ENCODE data around the gene CFAP43.

CFAP43 gene

GRCh38 chr10:104139221-104139620 lies 92.9 kb downstream of the CFAP43 start:
- DNase-seq (ENCODE audit: low spot score): no peak

GRCh38 chr10:104138131-104138530 lies 94.0 kb downstream of the CFAP43 start:
- DNase-seq (ENCODE audit: low spot score): no peak

- DNase-seq (ENCODE audit: low spot score): no peak
Measured at GRCh38 chr10:104130041-104130440, 102.1 kb downstream of the CFAP43 start.

- no peak for DNase-seq (ENCODE audit: low spot score)
Measured at GRCh38 chr10:104128214-104128613, 104.0 kb downstream of the CFAP43 start.

GRCh38 chr10:104127411-104127810 lies 104.8 kb downstream of the CFAP43 start:
- DNase-seq (ENCODE audit: low spot score): peak; percentile 46

- DNase-seq (ENCODE audit: low spot score): no peak
Measured at GRCh38 chr10:104123397-104123796, 108.8 kb downstream of the CFAP43 start.

GRCh38 chr10:104122225-104123107 lies 109.7 kb downstream of the CFAP43 start:
- DNase-seq (ENCODE audit: low spot score): no peak

GRCh38 chr10:104121485-104122224 lies 110.5 kb downstream of the CFAP43 start, which contains the start of gene SFR1:
SFR1 (plus strand) TSS chr10:104122171; CDS start chr10:104122184, 13 bp downstream.
- DNase-seq (ENCODE audit: low spot score): peak; percentile 93

- DNase-seq (ENCODE audit: low spot score): peak; percentile 41
Measured at GRCh38 chr10:104120903-104121484, 111.2 kb downstream of the CFAP43 start.

- no peak for DNase-seq (ENCODE audit: low spot score)
Measured at GRCh38 chr10:104120512-104120902, 111.7 kb downstream of the CFAP43 start.

GRCh38 chr10:104119996-104120395 lies 112.2 kb downstream of the CFAP43 start:
- no peak for DNase-seq (ENCODE audit: low spot score)

- DNase-seq (ENCODE audit: low spot score): no peak
Measured at GRCh38 chr10:104117839-104118323, 114.3 kb downstream of the CFAP43 start.

GRCh38 chr10:104113376-104113956 lies 118.7 kb downstream of the CFAP43 start:
- no peak for DNase-seq (ENCODE audit: low spot score)

GRCh38 chr10:104109908-104110662 lies 122.1 kb downstream of the CFAP43 start:
- no peak for DNase-seq (ENCODE audit: low spot score)

- no peak for DNase-seq (ENCODE audit: low spot score)
Measured at GRCh38 chr10:104104926-104105325, 127.2 kb downstream of the CFAP43 start.

GRCh38 chr10:104104418-104104817 lies 127.7 kb downstream of the CFAP43 start:
- DNase-seq (ENCODE audit: low spot score): no peak

GRCh38 chr10:104103956-104104355 lies 128.2 kb downstream of the CFAP43 start:
- DNase-seq (ENCODE audit: low spot score): no peak

GRCh38 chr10:104101902-104102301 lies 130.3 kb downstream of the CFAP43 start:
- no peak for DNase-seq (ENCODE audit: low spot score)

GRCh38 chr10:104100795-104101194 lies 131.4 kb downstream of the CFAP43 start:
- DNase-seq (ENCODE audit: low spot score): no peak

GRCh38 chr10:104099941-104100340 lies 132.2 kb downstream of the CFAP43 start:
- no peak for DNase-seq (ENCODE audit: low spot score)

- no peak for DNase-seq (ENCODE audit: low spot score)
Measured at GRCh38 chr10:104099269-104099668, 132.9 kb downstream of the CFAP43 start.

All from D341Med (cell line).